GM21447 (cell line): ENCODE data around the gene SLC12A2.

ENCODE experiments used
- ATAC-seq: cut with Tn5 transposase; IDR thresholded peaks from one replicate; pipeline ENCODE4 v1.9.1; 2021; ENCODE audit not compliant: unreplicated experiment

Gene SLC12A2

DNA sequence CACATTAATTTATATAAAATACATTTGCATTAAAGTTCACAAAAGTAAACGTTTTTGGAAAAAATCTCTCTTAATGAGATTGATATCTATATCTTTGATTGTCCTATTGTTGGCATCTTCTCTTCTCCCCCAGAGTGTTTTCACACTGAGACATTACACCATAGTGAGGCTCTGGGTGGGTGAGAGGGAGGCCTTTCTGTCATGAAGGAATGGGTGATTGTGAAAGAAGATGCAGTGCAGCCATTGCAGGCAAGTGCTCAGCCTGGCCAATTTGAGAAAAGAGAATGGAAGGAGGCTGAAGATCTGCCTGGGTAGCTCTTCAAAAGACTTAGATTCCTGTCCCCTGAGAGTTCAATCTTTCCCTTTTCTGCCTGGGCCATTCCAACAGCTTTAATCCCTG lies 140.8 kb downstream of the SLC12A2 start:
- ATAC-seq, result no peak

GRCh38 chr5:128225245-128226030 lies 141.9 kb downstream of the SLC12A2 start:
- no peak for ATAC-seq

GRCh38 chr5:128228008-128228407 lies 144.4 kb downstream of the SLC12A2 start:
- no peak for ATAC-seq

- ATAC-seq, result no peak
These were observed 145.0 kb downstream of the SLC12A2 start for GRCh38 chr5:128228521-128228920.

DNA sequence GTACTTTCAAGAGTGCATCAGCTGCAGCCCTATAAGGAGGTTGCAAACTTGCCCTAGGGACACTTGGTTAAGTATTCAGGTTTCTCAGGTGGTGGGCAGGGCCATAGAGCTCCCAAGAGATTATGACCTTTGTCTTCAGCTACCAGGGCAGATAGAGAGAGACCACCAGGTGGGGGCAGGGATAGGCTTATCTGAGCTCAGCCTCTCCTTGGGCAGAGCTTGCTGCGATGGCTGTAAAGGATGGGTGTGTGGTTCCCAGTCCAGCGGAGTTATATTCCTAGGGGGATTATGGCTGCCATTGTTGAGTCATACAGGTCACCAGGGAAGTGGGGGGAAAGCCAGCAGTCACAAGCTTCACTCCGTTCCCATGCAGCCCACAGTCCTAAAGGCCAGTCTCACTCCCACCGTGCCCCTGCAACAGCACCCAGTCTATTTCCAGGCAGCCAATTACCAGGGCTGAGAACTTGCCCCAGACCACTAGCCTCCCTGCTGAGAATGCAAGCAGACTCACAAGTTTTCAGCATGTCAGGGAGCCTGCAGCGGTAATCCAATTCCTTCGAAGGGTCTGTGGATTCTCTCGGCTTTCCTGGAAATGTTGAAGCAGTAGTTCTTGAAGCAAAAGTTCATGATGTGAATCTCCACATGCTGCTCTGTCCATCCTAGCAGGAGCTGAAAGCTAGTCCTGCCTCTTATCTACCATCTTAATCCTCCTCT lies 151.5 kb downstream of the SLC12A2 start:
- no peak for ATAC-seq

DNA sequence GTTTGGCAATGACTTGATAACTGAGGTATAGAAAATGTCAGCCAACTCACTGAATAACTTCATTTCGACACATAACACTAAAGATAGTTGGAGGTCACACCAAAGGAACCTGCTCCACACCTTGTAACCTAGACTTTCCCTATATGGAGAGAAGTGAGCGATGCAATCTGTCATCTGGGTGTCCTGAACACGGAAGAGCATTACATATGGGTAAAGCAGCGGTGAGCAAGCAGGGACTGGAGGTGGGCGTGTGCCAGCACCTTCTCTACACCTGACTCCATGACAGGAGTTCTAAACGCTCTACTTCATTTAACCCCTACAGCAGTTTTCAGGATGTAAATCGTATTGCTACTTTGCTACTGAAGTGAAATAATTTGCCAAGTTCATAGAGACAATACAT lies 152.8 kb downstream of the SLC12A2 start:
- ATAC-seq, result no peak

GRCh38 chr5:128237000-128237399 lies 153.4 kb downstream of the SLC12A2 start:
- no peak for ATAC-seq

GRCh38 chr5:128237546-128237945 lies 154.0 kb downstream of the SLC12A2 start:
- ATAC-seq, result no peak
